ENCODE data around the gene PDGFRB.
A peak's percentile ranks its signal among the peaks of the same experiment; 100 is the strongest.

The PDGFRB gene

GRCh38 chr5:150097152-150097551 is 58.5 kb downstream of the PDGFRB start (continued):
- TF ChIP-seq ZNF148 (tag by site-specific recombination; IDR thresholded peaks at IDR 0.05; ENCODE audit: borderline replicate concordance): no peak
- TF ChIP-seq PRDM1 (tag by site-specific recombination; IDR thresholded peaks at IDR 0.05): peak; percentile 91
- no peak for TF ChIP-seq ZNF155 (tag by site-specific recombination; IDR thresholded peaks at IDR 0.05)
- no peak for TF ChIP-seq ZFP3 (tag by site-specific recombination; IDR thresholded peaks at IDR 0.05; ENCODE audit: low read depth)
- TF ChIP-seq ZNF701 (tag by site-specific recombination; IDR thresholded peaks at IDR 0.05): no peak
- TF ChIP-seq, protein P1, sequence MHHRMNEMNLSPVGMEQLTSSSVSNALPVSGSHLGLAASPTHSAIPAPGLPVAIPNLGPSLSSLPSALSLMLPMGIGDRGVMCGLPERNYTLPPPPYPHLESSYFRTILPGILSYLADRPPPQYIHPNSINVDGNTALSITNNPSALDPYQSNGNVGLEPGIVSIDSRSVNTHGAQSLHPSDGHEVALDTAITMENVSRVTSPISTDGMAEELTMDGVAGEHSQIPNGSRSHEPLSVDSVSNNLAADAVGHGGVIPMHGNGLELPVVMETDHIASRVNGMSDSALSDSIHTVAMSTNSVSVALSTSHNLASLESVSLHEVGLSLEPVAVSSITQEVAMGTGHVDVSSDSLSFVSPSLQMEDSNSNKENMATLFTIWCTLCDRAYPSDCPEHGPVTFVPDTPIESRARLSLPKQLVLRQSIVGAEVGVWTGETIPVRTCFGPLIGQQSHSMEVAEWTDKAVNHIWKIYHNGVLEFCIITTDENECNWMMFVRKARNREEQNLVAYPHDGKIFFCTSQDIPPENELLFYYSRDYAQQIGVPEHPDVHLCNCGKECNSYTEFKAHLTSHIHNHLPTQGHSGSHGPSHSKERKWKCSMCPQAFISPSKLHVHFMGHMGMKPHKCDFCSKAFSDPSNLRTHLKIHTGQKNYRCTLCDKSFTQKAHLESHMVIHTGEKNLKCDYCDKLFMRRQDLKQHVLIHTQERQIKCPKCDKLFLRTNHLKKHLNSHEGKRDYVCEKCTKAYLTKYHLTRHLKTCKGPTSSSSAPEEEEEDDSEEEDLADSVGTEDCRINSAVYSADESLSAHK (tag by site-specific recombination; IDR thresholded peaks at IDR 0.05): no peak
- TF ChIP-seq ZNF560 (tag by site-specific recombination; IDR thresholded peaks at IDR 0.05; ENCODE audit: borderline replicate concordance): no peak
- TF ChIP-seq, protein P2, sequence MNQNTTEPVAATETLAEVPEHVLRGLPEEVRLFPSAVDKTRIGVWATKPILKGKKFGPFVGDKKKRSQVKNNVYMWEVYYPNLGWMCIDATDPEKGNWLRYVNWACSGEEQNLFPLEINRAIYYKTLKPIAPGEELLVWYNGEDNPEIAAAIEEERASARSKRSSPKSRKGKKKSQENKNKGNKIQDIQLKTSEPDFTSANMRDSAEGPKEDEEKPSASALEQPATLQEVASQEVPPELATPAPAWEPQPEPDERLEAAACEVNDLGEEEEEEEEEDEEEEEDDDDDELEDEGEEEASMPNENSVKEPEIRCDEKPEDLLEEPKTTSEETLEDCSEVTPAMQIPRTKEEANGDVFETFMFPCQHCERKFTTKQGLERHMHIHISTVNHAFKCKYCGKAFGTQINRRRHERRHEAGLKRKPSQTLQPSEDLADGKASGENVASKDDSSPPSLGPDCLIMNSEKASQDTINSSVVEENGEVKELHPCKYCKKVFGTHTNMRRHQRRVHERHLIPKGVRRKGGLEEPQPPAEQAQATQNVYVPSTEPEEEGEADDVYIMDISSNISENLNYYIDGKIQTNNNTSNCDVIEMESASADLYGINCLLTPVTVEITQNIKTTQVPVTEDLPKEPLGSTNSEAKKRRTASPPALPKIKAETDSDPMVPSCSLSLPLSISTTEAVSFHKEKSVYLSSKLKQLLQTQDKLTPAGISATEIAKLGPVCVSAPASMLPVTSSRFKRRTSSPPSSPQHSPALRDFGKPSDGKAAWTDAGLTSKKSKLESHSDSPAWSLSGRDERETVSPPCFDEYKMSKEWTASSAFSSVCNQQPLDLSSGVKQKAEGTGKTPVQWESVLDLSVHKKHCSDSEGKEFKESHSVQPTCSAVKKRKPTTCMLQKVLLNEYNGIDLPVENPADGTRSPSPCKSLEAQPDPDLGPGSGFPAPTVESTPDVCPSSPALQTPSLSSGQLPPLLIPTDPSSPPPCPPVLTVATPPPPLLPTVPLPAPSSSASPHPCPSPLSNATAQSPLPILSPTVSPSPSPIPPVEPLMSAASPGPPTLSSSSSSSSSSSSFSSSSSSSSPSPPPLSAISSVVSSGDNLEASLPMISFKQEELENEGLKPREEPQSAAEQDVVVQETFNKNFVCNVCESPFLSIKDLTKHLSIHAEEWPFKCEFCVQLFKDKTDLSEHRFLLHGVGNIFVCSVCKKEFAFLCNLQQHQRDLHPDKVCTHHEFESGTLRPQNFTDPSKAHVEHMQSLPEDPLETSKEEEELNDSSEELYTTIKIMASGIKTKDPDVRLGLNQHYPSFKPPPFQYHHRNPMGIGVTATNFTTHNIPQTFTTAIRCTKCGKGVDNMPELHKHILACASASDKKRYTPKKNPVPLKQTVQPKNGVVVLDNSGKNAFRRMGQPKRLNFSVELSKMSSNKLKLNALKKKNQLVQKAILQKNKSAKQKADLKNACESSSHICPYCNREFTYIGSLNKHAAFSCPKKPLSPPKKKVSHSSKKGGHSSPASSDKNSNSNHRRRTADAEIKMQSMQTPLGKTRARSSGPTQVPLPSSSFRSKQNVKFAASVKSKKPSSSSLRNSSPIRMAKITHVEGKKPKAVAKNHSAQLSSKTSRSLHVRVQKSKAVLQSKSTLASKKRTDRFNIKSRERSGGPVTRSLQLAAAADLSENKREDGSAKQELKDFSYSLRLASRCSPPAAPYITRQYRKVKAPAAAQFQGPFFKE (tag by site-specific recombination; IDR thresholded peaks at IDR 0.05; ENCODE audit: borderline replicate concordance): no peak
- TF ChIP-seq ZNF501 (tag by site-specific recombination; IDR thresholded peaks at IDR 0.05): no peak

- CTCF ChIA-PET: no interaction called here
- Histone ChIP-seq H3K9me3 (ENCODE audit: control insufficient read depth, insufficient read depth, low read depth, low read length) (no peaks in the 10 kb centered on the region), H3K4me3 (ENCODE audit: low read depth, low read length) (no peak overlapping the region), H3K36me3 (ENCODE audit: control insufficient read depth in 2 of 2, insufficient read depth in 1 of 2, low read length in 2 of 2) (no peaks in the 10 kb centered on the region), H3K4me1 (ENCODE audit: control insufficient read depth, insufficient read depth, low read length) (no peaks in the 10 kb centered on the region), H3K27ac (ENCODE audit: extremely low read depth, low read depth, low read length) (no peak overlapping the region)
- POLR2A ChIA-PET: no interaction called here
- TF ChIP-seq, protein P3, sequence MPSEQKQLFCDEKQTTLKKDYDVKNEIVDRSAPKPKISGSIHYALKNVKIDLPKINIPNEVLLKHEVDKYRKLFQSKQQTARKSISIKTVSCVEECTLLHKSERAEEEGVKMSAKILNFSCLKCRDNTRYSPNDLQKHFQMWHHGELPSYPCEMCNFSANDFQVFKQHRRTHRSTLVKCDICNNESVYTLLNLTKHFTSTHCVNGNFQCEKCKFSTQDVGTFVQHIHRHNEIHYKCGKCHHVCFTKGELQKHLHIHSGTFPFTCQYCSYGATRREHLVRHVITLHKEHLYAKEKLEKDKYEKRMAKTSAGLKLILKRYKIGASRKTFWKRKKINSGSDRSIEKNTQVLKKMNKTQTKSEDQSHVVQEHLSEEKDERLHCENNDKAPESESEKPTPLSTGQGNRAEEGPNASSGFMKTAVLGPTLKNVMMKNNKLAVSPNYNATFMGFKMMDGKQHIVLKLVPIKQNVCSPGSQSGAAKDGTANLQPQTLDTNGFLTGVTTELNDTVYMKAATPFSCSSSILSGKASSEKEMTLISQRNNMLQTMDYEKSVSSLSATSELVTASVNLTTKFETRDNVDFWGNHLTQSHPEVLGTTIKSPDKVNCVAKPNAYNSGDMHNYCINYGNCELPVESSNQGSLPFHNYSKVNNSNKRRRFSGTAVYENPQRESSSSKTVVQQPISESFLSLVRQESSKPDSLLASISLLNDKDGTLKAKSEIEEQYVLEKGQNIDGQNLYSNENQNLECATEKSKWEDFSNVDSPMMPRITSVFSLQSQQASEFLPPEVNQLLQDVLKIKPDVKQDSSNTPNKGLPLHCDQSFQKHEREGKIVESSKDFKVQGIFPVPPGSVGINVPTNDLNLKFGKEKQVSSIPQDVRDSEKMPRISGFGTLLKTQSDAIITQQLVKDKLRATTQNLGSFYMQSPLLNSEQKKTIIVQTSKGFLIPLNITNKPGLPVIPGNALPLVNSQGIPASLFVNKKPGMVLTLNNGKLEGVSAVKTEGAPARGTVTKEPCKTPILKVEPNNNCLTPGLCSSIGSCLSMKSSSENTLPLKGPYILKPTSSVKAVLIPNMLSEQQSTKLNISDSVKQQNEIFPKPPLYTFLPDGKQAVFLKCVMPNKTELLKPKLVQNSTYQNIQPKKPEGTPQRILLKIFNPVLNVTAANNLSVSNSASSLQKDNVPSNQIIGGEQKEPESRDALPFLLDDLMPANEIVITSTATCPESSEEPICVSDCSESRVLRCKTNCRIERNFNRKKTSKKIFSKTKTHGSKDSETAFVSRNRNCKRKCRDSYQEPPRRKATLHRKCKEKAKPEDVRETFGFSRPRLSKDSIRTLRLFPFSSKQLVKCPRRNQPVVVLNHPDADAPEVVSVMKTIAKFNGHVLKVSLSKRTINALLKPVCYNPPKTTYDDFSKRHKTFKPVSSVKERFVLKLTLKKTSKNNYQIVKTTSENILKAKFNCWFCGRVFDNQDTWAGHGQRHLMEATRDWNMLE (tag by site-specific recombination; conservative IDR thresholded peaks at IDR 0.05; ENCODE audit: low read depth): no peak
- TF ChIP-seq, protein P4, sequence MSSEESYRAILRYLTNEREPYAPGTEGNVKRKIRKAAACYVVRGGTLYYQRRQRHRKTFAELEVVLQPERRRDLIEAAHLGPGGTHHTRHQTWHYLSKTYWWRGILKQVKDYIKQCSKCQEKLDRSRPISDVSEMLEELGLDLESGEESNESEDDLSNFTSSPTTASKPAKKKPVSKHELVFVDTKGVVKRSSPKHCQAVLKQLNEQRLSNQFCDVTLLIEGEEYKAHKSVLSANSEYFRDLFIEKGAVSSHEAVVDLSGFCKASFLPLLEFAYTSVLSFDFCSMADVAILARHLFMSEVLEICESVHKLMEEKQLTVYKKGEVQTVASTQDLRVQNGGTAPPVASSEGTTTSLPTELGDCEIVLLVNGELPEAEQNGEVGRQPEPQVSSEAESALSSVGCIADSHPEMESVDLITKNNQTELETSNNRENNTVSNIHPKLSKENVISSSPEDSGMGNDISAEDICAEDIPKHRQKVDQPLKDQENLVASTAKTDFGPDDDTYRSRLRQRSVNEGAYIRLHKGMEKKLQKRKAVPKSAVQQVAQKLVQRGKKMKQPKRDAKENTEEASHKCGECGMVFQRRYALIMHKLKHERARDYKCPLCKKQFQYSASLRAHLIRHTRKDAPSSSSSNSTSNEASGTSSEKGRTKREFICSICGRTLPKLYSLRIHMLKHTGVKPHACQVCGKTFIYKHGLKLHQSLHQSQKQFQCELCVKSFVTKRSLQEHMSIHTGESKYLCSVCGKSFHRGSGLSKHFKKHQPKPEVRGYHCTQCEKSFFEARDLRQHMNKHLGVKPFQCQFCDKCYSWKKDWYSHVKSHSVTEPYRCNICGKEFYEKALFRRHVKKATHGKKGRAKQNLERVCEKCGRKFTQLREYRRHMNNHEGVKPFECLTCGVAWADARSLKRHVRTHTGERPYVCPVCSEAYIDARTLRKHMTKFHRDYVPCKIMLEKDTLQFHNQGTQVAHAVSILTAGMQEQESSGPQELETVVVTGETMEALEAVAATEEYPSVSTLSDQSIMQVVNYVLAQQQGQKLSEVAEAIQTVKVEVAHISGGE (tag by site-specific recombination; conservative IDR thresholded peaks at IDR 0.05; ENCODE audit: low read depth): no peak
- TF ChIP-seq, protein P5, sequence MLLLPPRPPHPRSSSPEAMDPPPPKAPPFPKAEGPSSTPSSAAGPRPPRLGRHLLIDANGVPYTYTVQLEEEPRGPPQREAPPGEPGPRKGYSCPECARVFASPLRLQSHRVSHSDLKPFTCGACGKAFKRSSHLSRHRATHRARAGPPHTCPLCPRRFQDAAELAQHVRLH (tag by site-specific recombination; IDR thresholded peaks at IDR 0.05): no peak
- TF ChIP-seq ZNF335 (tag by site-specific recombination; conservative IDR thresholded peaks at IDR 0.05) (no peak), ZNF529 (tag by site-specific recombination; IDR thresholded peaks at IDR 0.05; ENCODE audit: insufficient replicate concordance) (no peak)
Observed at GRCh38 chr5:150092159-150092787, 63.4 kb downstream of the PDGFRB start.

All from HEK293 (cell line).